Activated CD4-positive, alpha-beta T cell treated with anti-CD3 and anti-CD28 coated beads for 48 hours (primary cell): Measurements from ENCODE around the gene LILRA5.
"Not testable (repeated sequence)": the region's sequence is repeated elsewhere in the genome, so short reads cannot be mapped to it uniquely, and the experiment has no call there.

ENCODE experiments used
- DNase-seq: peaks from one replicate; pipeline ENCODE4 v3.0.0-alpha.2; 2020

Gene LILRA5

GRCh38 chr19:54299515-54299914 lies 13.5 kb downstream of the LILRA5 start:
- DNase-seq: no peak

- no peak for DNase-seq
These were observed 13.9 kb downstream of the LILRA5 start for GRCh38 chr19:54299126-54299498.

GRCh38 chr19:54298357-54299125 lies 14.4 kb downstream of the LILRA5 start:
- no peak for DNase-seq

- DNase-seq: no peak
These were observed 15.1 kb downstream of the LILRA5 start for GRCh38 chr19:54297759-54298305.

- no peak for DNase-seq
These were observed 18.4 kb downstream of the LILRA5 start for GRCh38 chr19:54294539-54294938.

- not testable (repeated sequence) for DNase-seq
These were observed 23.8 kb downstream of the LILRA5 start for GRCh38 chr19:54289160-54289559.

- no peak for DNase-seq
These were observed 25.5 kb downstream of the LILRA5 start for GRCh38 chr19:54287456-54287855.

GRCh38 chr19:54286283-54286682 lies 26.7 kb downstream of the LILRA5 start:
- DNase-seq: not testable (repeated sequence)

GRCh38 chr19:54285427-54286056 lies 27.4 kb downstream of the LILRA5 start:
- DNase-seq: not testable (repeated sequence)

GRCh38 chr19:54282686-54283470 lies 30.1 kb downstream of the LILRA5 start:
- DNase-seq: no peak

GRCh38 chr19:54281729-54282075 lies 31.3 kb downstream of the LILRA5 start:
- DNase-seq: not testable (repeated sequence)

GRCh38 chr19:54281007-54281728 lies 31.8 kb downstream of the LILRA5 start, which contains the start of gene LILRB2:
Gene LILRB2, minus strand, starts transcription at chr19:54281110. Its CDS starts 614 bp downstream, at chr19:54280496.
- no peak for DNase-seq

- DNase-seq: not testable (repeated sequence)
These were observed 32.5 kb downstream of the LILRA5 start for GRCh38 chr19:54280441-54280840.

GRCh38 chr19:54280025-54280424 lies 32.9 kb downstream of the LILRA5 start:
- not testable (repeated sequence) for DNase-seq

- no peak for DNase-seq
These were observed 33.5 kb downstream of the LILRA5 start for GRCh38 chr19:54279406-54279962.

GRCh38 chr19:54278571-54279195 lies 34.3 kb downstream of the LILRA5 start:
- not testable (repeated sequence) for DNase-seq

- not testable (repeated sequence) for DNase-seq
These were observed 34.9 kb downstream of the LILRA5 start for GRCh38 chr19:54278056-54278455.

GRCh38 chr19:54277111-54277615 lies 35.8 kb downstream of the LILRA5 start:
- DNase-seq: not testable (repeated sequence)

GRCh38 chr19:54275951-54276350 lies 37.0 kb downstream of the LILRA5 start:
- no peak for DNase-seq

GRCh38 chr19:54274516-54274915 lies 38.5 kb downstream of the LILRA5 start:
- not testable (repeated sequence) for DNase-seq

GRCh38 chr19:54273821-54274220 lies 39.1 kb downstream of the LILRA5 start:
- no peak for DNase-seq
